HEK293 (cell line): ENCODE results near the gene CEP72.

Experiments used
- CTCF ChIA-PET: fragments of 350-600 bp; formaldehyde crosslinking; extraction: SDS; loops from one replicate; lab custom pipeline; 2021; ENCODE audit warnings: antibody characterized with exemption; lab: Yijun Ruan, JAX
- POLR2A ChIA-PET: fragments of 300-600 bp; formaldehyde crosslinking; extraction: SDS; loops from one replicate; lab custom pipeline; 2020; ENCODE audit warnings: antibody characterized with exemption, inconsistent platforms; lab: Yijun Ruan, JAX
- H3K27ac ChIP-seq: fragments of 200-500 bp; sonication (Bioruptor generic); 2 replicates; pipeline ENCODE4 v1.5.1; 2014; ENCODE audit warnings: low read depth, low read length, control low read depth, inconsistent platforms; ENCODE audit errors: extremely low read depth
- H3K36me3 ChIP-seq, 2 experiments: fragments of 200-500 bp in 1 of 2; sonication (Bioruptor generic) in 1 of 2; 1 replicate in 1 of 2; 2 replicates in 1 of 2; pipeline ENCODE4 v1.5.1; 2014 to 2017; ENCODE audit warnings: inconsistent platforms in 2 of 2, low read length in 2 of 2; ENCODE audit not compliant: control insufficient read depth in 2 of 2, insufficient read depth in 1 of 2
- H3K4me1 ChIP-seq: fragments of 200-500 bp; sonication (Bioruptor generic); 2 replicates; pipeline ENCODE4 v1.5.1; 2014; ENCODE audit warnings: mild to moderate bottlenecking, low read length, inconsistent platforms; ENCODE audit not compliant: control insufficient read depth, insufficient read depth
- H3K4me3 ChIP-seq: 2 replicates; pipeline ENCODE4 v1.5.1; 2011; ENCODE audit warnings: low read depth, mild to moderate bottlenecking, control low read depth, low read length, moderate library complexity
- H3K9me3 ChIP-seq: fragments of 200-500 bp; sonication (Bioruptor generic); 2 replicates; pipeline ENCODE4 v1.5.1; 2014; ENCODE audit warnings: low read depth, low read length, inconsistent platforms; ENCODE audit not compliant: control insufficient read depth, insufficient read depth
- GLI2 ChIP-seq: fragments of 450-650 bp; formaldehyde crosslinking; IDR thresholded peaks from 2 replicates; pipeline ENCODE4; 2017; ENCODE audit warnings: missing biosample characterization, missing genetic modification characterization, low read depth, borderline replicate concordance
- IKZF3 ChIP-seq: fragments of 450-650 bp; IDR thresholded peaks from 2 replicates; pipeline ENCODE4 v1.5.0; 2018; ENCODE audit warnings: missing biosample characterization, mild to moderate bottlenecking, missing genetic modification characterization, moderate library complexity
- OVOL3 ChIP-seq: fragments of 450-650 bp; formaldehyde crosslinking; IDR thresholded peaks from 2 replicates; pipeline ENCODE4 v1.5.1; 2016; ENCODE audit warnings: missing biosample characterization, missing genetic modification characterization
- RBAK ChIP-seq: fragments of 450-650 bp; formaldehyde crosslinking; IDR thresholded peaks from 2 replicates; pipeline ENCODE4 v1.5.1; 2016; ENCODE audit warnings: missing biosample characterization, missing genetic modification characterization
- ZFP3 ChIP-seq: fragments of 450-650 bp; formaldehyde crosslinking; IDR thresholded peaks from 2 replicates; pipeline ENCODE4 v1.5.1; 2016; ENCODE audit warnings: low read depth, missing biosample characterization, missing genetic modification characterization
- ZNF133 ChIP-seq: fragments of 450-650 bp; formaldehyde crosslinking; IDR thresholded peaks from 2 replicates; pipeline ENCODE4 v1.5.1; 2016; ENCODE audit warnings: missing biosample characterization, missing genetic modification characterization
- ZNF138 ChIP-seq: fragments of 450-650 bp; formaldehyde crosslinking; IDR thresholded peaks from 2 replicates; pipeline ENCODE4 v1.5.1; 2016; ENCODE audit warnings: missing biosample characterization, missing genetic modification characterization, borderline replicate concordance
- ZNF174 ChIP-seq: fragments of 450-650 bp; formaldehyde crosslinking; IDR thresholded peaks from 2 replicates; pipeline ENCODE4 v1.5.0; 2017; ENCODE audit warnings: missing biosample characterization, mild to moderate bottlenecking, missing genetic modification characterization
- ZNF223 ChIP-seq: fragments of 450-650 bp; formaldehyde crosslinking; IDR thresholded peaks from 2 replicates; pipeline ENCODE4 v1.5.1; 2016; ENCODE audit warnings: missing biosample characterization, missing genetic modification characterization
- ZNF341 ChIP-seq: fragments of 450-650 bp; formaldehyde crosslinking; IDR thresholded peaks from 2 replicates; pipeline ENCODE4; 2016; ENCODE audit warnings: low read depth, missing biosample characterization, missing genetic modification characterization
- ZNF394 ChIP-seq: fragments of 450-650 bp; formaldehyde crosslinking; IDR thresholded peaks from 2 replicates; pipeline ENCODE4 v1.5.1; 2016; ENCODE audit warnings: missing biosample characterization, missing genetic modification characterization, mild to moderate bottlenecking, moderate library complexity, borderline replicate concordance
- ZNF48 ChIP-seq: fragments of 450-650 bp; formaldehyde crosslinking; IDR thresholded peaks from 2 replicates; pipeline ENCODE4 v1.5.1; 2016; ENCODE audit warnings: missing biosample characterization, missing genetic modification characterization
- ZNF623 ChIP-seq: fragments of 450-650 bp; formaldehyde crosslinking; IDR thresholded peaks from 2 replicates; pipeline ENCODE4 v1.5.1; 2016; ENCODE audit warnings: missing biosample characterization, missing genetic modification characterization
- ZNF654 ChIP-seq: fragments of 450-650 bp; formaldehyde crosslinking; IDR thresholded peaks from 2 replicates; pipeline ENCODE4 v1.5.1; 2016; ENCODE audit warnings: low read depth, missing biosample characterization, missing genetic modification characterization
- ZNF701 ChIP-seq: fragments of 450-650 bp; formaldehyde crosslinking; IDR thresholded peaks from 2 replicates; pipeline ENCODE4 v1.5.1; 2016; ENCODE audit warnings: missing biosample characterization, missing genetic modification characterization
- ZNF777 ChIP-seq: fragments of 450-650 bp; formaldehyde crosslinking; IDR thresholded peaks from 2 replicates; pipeline ENCODE4 v1.5.1; 2017; ENCODE audit warnings: missing biosample characterization, missing genetic modification characterization, borderline replicate concordance
- ZNF785 ChIP-seq: fragments of 450-650 bp; formaldehyde crosslinking; IDR thresholded peaks from 2 replicates; pipeline ENCODE4 v1.5.1; 2016; ENCODE audit warnings: missing biosample characterization, missing genetic modification characterization
- ZNF792 ChIP-seq: fragments of 450-650 bp; formaldehyde crosslinking; IDR thresholded peaks from 2 replicates; pipeline ENCODE4 v1.5.1; 2016; ENCODE audit warnings: missing biosample characterization, missing genetic modification characterization
- ZNF843 ChIP-seq: fragments of 450-650 bp; formaldehyde crosslinking; IDR thresholded peaks from 2 replicates; pipeline ENCODE4 v1.5.1; 2016; ENCODE audit warnings: missing biosample characterization, missing genetic modification characterization
- ZSCAN30 ChIP-seq: fragments of 450-650 bp; IDR thresholded peaks from 2 replicates; pipeline ENCODE4 v1.5.1; 2018; ENCODE audit warnings: missing biosample characterization, mild to moderate bottlenecking, missing genetic modification characterization, moderate library complexity
- ZXDB ChIP-seq: fragments of 450-650 bp; formaldehyde crosslinking; IDR thresholded peaks from 2 replicates; pipeline ENCODE4 v1.5.1; 2016; ENCODE audit warnings: missing biosample characterization, missing genetic modification characterization
- TF ChIP-seq, protein P1 (sequence below): fragments of 450-650 bp; formaldehyde crosslinking; IDR thresholded peaks from 2 replicates; pipeline ENCODE4 v1.5.1; 2017; ENCODE audit warnings: missing biosample characterization, missing genetic modification characterization
- TF ChIP-seq, protein P2 (sequence below): fragments of 450-650 bp; formaldehyde crosslinking; IDR thresholded peaks from 2 replicates; pipeline ENCODE4 v1.5.1; 2016; ENCODE audit warnings: missing biosample characterization, missing genetic modification characterization
- TF ChIP-seq, protein P3 (sequence below): fragments of 450-650 bp; formaldehyde crosslinking; IDR thresholded peaks from 2 replicates; pipeline ENCODE4 v1.5.1; 2016; ENCODE audit warnings: missing biosample characterization, missing genetic modification characterization
- TF ChIP-seq, protein P4 (sequence below): fragments of 450-650 bp; formaldehyde crosslinking; IDR thresholded peaks from 2 replicates; pipeline ENCODE4 v1.5.1; 2016; ENCODE audit warnings: missing biosample characterization, missing genetic modification characterization, low read depth

CEP72 gene

DNA sequence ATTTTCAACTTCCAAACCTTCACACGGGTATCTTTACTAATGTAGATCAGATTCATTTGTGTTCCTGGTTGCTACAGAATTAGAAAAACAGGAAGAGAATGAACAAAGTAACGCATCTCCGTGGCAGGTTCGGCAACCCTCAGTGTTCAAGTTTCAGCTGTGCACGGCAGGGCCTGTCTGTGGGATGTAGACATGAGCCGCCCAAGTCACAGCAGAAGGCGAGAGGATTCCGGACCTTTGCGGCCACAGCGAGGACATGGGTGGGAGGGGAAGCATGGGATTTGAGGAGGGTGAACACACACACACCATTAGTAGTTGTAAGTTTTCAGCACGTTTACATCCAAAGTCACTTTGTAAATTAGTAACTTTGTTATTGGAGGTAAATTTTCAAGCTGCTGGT, 31.7 kb upstream of the CEP72 start (continued):
- TF ChIP-seq, protein P1, sequence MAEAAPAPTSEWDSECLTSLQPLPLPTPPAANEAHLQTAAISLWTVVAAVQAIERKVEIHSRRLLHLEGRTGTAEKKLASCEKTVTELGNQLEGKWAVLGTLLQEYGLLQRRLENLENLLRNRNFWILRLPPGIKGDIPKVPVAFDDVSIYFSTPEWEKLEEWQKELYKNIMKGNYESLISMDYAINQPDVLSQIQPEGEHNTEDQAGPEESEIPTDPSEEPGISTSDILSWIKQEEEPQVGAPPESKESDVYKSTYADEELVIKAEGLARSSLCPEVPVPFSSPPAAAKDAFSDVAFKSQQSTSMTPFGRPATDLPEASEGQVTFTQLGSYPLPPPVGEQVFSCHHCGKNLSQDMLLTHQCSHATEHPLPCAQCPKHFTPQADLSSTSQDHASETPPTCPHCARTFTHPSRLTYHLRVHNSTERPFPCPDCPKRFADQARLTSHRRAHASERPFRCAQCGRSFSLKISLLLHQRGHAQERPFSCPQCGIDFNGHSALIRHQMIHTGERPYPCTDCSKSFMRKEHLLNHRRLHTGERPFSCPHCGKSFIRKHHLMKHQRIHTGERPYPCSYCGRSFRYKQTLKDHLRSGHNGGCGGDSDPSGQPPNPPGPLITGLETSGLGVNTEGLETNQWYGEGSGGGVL = no peak
- TF ChIP-seq ZNF394 (no peak), ZNF133 (no peak)
- TF ChIP-seq, protein P2, sequence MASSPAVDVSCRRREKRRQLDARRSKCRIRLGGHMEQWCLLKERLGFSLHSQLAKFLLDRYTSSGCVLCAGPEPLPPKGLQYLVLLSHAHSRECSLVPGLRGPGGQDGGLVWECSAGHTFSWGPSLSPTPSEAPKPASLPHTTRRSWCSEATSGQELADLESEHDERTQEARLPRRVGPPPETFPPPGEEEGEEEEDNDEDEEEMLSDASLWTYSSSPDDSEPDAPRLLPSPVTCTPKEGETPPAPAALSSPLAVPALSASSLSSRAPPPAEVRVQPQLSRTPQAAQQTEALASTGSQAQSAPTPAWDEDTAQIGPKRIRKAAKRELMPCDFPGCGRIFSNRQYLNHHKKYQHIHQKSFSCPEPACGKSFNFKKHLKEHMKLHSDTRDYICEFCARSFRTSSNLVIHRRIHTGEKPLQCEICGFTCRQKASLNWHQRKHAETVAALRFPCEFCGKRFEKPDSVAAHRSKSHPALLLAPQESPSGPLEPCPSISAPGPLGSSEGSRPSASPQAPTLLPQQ (tag by site-specific recombination) = no peak

DNA sequence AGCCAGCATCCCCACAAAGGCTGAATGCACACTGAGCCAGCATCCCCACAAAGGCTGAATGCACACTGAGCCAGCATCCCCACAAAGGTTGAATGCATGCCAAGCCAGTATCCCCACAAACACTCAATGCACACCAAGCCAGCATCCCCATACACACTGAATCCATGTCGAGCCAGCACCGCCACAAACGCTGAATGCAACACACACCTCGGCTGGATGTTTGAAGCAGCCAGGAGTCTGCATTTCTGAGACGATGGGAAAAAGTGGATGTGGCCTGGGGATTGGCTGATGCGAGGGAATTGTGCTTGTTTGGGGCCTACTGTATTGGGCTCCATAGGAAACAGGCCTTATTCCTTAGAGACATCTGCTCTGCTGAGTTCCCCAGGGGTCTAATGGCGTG, 30.9 kb upstream of the CEP72 start:
- ChIA-PET POLR2A (no interaction called here), CTCF (no interaction called here)
- Histone ChIP-seq H3K36me3 (no peaks in the 10 kb centered on the region), H3K9me3 (peaks cover 2% of the 10 kb centered on the region), H3K4me3 (no peak overlapping the region), H3K27ac (no peak overlapping the region), H3K4me1 (no peaks in the 10 kb centered on the region)
- TF ChIP-seq ZNF792 (tag by site-specific recombination) (no peak), ZNF341 (tag by site-specific recombination) (no peak), ZNF48 (no peak), ZXDB (no peak), ZNF777 (no peak), ZNF701 (no peak), ZSCAN30 (tag by site-specific recombination) (no peak), ZNF138 (tag by site-specific recombination) (no peak), RBAK (no peak), ZNF174 (tag by site-specific recombination) (no peak), ZNF785 (tag by site-specific recombination) (no peak), IKZF3 (no peak), GLI2 (tag by site-specific recombination) (no peak), OVOL3 (tag by site-specific recombination) (no peak)
- TF ChIP-seq, protein P3, sequence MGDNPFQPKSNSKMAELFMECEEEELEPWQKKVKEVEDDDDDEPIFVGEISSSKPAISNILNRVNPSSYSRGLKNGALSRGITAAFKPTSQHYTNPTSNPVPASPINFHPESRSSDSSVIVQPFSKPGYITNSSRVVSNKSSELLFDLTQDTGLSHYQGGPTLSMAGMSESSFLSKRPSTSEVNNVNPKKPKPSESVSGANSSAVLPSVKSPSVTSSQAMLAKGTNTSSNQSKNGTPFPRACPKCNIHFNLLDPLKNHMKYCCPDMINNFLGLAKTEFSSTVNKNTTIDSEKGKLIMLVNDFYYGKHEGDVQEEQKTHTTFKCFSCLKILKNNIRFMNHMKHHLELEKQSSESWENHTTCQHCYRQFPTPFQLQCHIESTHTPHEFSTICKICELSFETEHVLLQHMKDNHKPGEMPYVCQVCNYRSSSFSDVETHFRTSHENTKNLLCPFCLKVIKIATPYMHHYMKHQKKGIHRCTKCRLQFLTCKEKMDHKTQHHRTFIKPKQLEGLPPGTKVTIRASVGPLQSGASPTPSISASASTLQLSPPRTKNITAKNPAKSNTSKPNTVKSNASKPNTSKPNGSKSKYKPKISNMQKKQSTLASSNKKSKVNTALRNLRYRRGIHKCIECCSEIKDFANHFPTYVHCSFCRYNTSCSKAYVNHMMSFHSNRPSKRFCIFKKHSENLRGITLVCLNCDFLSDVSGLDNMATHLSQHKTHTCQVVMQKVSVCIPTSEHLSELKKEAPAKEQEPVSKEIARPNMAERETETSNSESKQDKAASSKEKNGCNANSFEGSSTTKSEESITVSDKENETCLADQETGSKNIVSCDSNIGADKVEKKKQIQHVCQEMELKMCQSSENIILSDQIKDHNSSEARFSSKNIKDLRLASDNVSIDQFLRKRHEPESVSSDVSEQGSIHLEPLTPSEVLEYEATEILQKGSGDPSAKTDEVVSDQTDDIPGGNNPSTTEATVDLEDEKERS (tag by site-specific recombination) = no peak

DNA sequence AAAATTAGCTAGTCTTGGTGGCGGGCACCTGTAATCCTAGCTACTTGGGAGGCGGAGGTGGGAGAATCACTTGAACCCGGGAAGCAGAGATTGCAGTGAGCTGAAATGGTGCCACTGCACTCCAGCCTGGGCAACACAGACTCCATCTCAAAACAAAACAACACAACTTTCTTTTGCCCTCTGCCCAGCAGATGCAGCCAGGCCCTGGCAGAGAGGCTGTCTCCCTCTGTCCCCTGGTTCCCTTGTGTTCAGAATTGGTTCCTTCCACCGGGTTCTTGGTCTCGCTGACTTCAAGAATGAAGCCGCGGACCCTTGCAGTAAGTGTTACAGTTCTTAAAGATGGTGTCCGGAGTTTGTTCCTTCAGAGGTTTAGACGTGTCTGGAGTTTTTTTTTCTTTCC, 30.2 kb upstream of the CEP72 start:
- no peak overlapping the region for H3K27ac ChIP-seq
- no peaks in the 10 kb centered on the region for H3K4me1 ChIP-seq
- no peaks in the 10 kb centered on the region for H3K36me3 ChIP-seq
- ChIA-PET POLR2A (no interaction called here), CTCF (no interaction called here)
- peaks cover 2% of the 10 kb centered on the region for H3K9me3 ChIP-seq
- no peak overlapping the region for H3K4me3 ChIP-seq
- TF ChIP-seq, protein P4, sequence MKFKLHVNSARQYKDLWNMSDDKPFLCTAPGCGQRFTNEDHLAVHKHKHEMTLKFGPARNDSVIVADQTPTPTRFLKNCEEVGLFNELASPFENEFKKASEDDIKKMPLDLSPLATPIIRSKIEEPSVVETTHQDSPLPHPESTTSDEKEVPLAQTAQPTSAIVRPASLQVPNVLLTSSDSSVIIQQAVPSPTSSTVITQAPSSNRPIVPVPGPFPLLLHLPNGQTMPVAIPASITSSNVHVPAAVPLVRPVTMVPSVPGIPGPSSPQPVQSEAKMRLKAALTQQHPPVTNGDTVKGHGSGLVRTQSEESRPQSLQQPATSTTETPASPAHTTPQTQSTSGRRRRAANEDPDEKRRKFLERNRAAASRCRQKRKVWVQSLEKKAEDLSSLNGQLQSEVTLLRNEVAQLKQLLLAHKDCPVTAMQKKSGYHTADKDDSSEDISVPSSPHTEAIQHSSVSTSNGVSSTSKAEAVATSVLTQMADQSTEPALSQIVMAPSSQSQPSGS (tag by site-specific recombination) = no peak
- TF ChIP-seq, protein P3 (tag by site-specific recombination) = no peak
- TF ChIP-seq ZFP3 (tag by site-specific recombination) = no peak
- TF ChIP-seq ZNF223 = no peak
- TF ChIP-seq ZNF843 (tag by site-specific recombination) = no peak
- no peak for TF ChIP-seq ZXDB
- no peak for TF ChIP-seq ZNF792 (tag by site-specific recombination)
- no peak for TF ChIP-seq ZNF654 (tag by site-specific recombination)
- TF ChIP-seq ZNF623 (tag by site-specific recombination) = no peak
- TF ChIP-seq ZNF394 = no peak
